Islet precursor cell (in vitro differentiated cells): ENCODE data around the gene SMIM30.
"Not testable (repeated sequence)": the region's sequence is repeated elsewhere in the genome, so short reads cannot be mapped to it uniquely, and the experiment has no call there.

ENCODE experiments used
- DNase-seq: peaks from one replicate; pipeline ENCODE4 v3.0.0-alpha.2; 2018

Gene SMIM30

GRCh38 chr7:113118074-113118959 lies at the start of gene SMIM30:
Gene SMIM30, minus strand, starts transcription at chr7:113118554. Its CDS starts 976 bp downstream, at chr7:113117578.
- peak; percentile 92 for DNase-seq

GRCh38 chr7:113166176-113166575 lies 47.8 kb upstream of the SMIM30 start:
- not testable (repeated sequence) for DNase-seq

- DNase-seq = no peak
Observed at GRCh38 chr7:113161050-113161449, 42.7 kb upstream of the SMIM30 start.

GRCh38 chr7:113159746-113160339 lies 41.5 kb upstream of the SMIM30 start:
- DNase-seq = peak; percentile 58

- no peak for DNase-seq
Observed at GRCh38 chr7:113158756-113159155, 40.4 kb upstream of the SMIM30 start.

GRCh38 chr7:113154117-113154516 lies 35.8 kb upstream of the SMIM30 start:
- DNase-seq = no peak

- DNase-seq = peak; percentile 59
Observed at GRCh38 chr7:113144817-113145216, 26.5 kb upstream of the SMIM30 start.

GRCh38 chr7:113143486-113144257 lies 25.3 kb upstream of the SMIM30 start:
- no peak for DNase-seq

- no peak for DNase-seq
Observed at GRCh38 chr7:113142385-113143119, 24.2 kb upstream of the SMIM30 start.

- DNase-seq = no peak
Observed at GRCh38 chr7:113141803-113142202, 23.4 kb upstream of the SMIM30 start.

GRCh38 chr7:113140956-113141355 lies 22.6 kb upstream of the SMIM30 start:
- no peak for DNase-seq

- DNase-seq = no peak
Observed at GRCh38 chr7:113137241-113137640, 18.9 kb upstream of the SMIM30 start.

- DNase-seq = no peak
Observed at GRCh38 chr7:113134025-113134424, 15.7 kb upstream of the SMIM30 start.

GRCh38 chr7:113131367-113131766 lies 13.0 kb upstream of the SMIM30 start:
- DNase-seq = no peak

GRCh38 chr7:113128031-113128430 lies 9.7 kb upstream of the SMIM30 start:
- DNase-seq = no peak

GRCh38 chr7:113125728-113126127 lies 7.4 kb upstream of the SMIM30 start:
- DNase-seq = no peak

GRCh38 chr7:113122744-113123143 lies 4.4 kb upstream of the SMIM30 start:
- DNase-seq = no peak

- DNase-seq = peak; percentile 77
Observed at GRCh38 chr7:113120647-113121046, 2.3 kb upstream of the SMIM30 start.

GRCh38 chr7:113119429-113119828 lies 1.1 kb upstream of the SMIM30 start:
- no peak for DNase-seq

- not testable (repeated sequence) for DNase-seq
Observed at GRCh38 chr7:113117374-113117774, 980 bp downstream of the SMIM30 start.

- DNase-seq = peak; percentile 67
Observed at GRCh38 chr7:113113912-113114311, 4.4 kb downstream of the SMIM30 start.

- DNase-seq = peak; percentile 67
Observed at GRCh38 chr7:113109718-113110117, 8.6 kb downstream of the SMIM30 start.

- no peak for DNase-seq
Observed at GRCh38 chr7:113100121-113100603, 18.2 kb downstream of the SMIM30 start.
